Adrenal gland (tissue), 12 donors: Measurements from ENCODE around the gene RNU6-9. TPM values are rescaled to one million over a fixed set of nuclear protein-coding genes. Genes with fewer than 3 reads are reported as not detected.
"Not testable (repeated sequence)": the region's sequence is repeated elsewhere in the genome, so short reads cannot be mapped to it uniquely, and the experiment has no call there.

Source experiments
- DNase-seq, 7 donors: peaks; one replicate each; pipeline ENCODE4 v3.0.0-alpha.2; 2019 to 2020
- H3K27ac ChIP-seq, 5 donors: fragments of 200-600 bp; sonication (generic) in 4 of 5; 1 replicate in 3 of 5; 2 replicates in 2 of 5; pipeline versions ENCODE4 v1.5.1 to v1.8.0; 2016 to 2020; ENCODE audit warnings: mild to moderate bottlenecking in 1 of 5
- H3K27me3 ChIP-seq: fragments of 200-600 bp; 2 replicates; pipeline ENCODE4 v1.8.0; 2021
- H3K36me3 ChIP-seq, 2 donors: fragments of 200-600 bp; replicated peaks in 1 of 2; 1 replicate in 1 of 2; 2 replicates in 1 of 2; pipeline versions ENCODE4 v1.5.1 to v1.8.0; 2018 to 2022
- H3K4me1 ChIP-seq, 2 donors: fragments of 200-600 bp; replicated peaks in 1 of 2; 1 replicate in 1 of 2; 2 replicates in 1 of 2; pipeline versions ENCODE4 v1.5.1 to v1.8.0; 2018 to 2021
- H3K4me3 ChIP-seq, 4 donors: fragments of 200-600 bp; sonication (generic) in 3 of 4; one replicate each; pipeline ENCODE4 v1.5.1; 2016 to 2018
- H3K9me3 ChIP-seq, 3 donors: fragments of 200-600 bp; sonication (generic) in 1 of 3; replicated peaks in 1 of 3; 1 replicate in 2 of 3; 2 replicates in 1 of 3; pipeline versions ENCODE4 v1.5.1 to v1.8.0; 2016 to 2021
- POLR2A ChIP-seq, 2 donors: fragments of 450-650 bp; IDR thresholded peaks; one replicate each; pipeline ENCODE4 v1.6.1; 2017; ENCODE audit warnings: antibody characterized with exemption in 2 of 2, mild to moderate bottlenecking in 2 of 2, moderate library complexity in 1 of 2
- WGBS, 4 donors: extraction: QIAGEN DNeasy Blood & Tissue Kit in 2 of 4; methylation state at CpG; one replicate each; pipeline versions ENCODE4 v1.1.5 to v1.1.7; 2013 to 2017; 5-methylcytosine and 5-hydroxymethylcytosine counted together
- intact Hi-C, 2 donors: fragments of 100-400 bp; cut with DNase I; formaldehyde crosslinking; loops; one replicate each; pipeline versions ENCODE4 v1.14.1 to v1.15.0; 2022 to 2023
- polyA plus RNA-seq, 3 donors: library from polyadenylated mRNA; stranded (reverse); fragments of 200-250 nt in 2 of 3; fragments of 350-450 nt in 1 of 3; fragmentation: Illumina TruSeq in 1 of 3; extraction: RNeasy Lipid Tissue Mini Kit (QIAGEN cat#74804) in 1 of 3; gene quantifications; one replicate each; pipeline ENCODE4 v1.2.3, GENCODE V29; 2013 to 2014
- total RNA-seq, 9 donors: library from RNA; depleted of rRNA in 4 of 9; stranded (reverse); fragments of >200 nt in 4 of 9; fragments of 120-200 nt in 1 of 9; fragmentation: NEBNext Ultra II Directional in 1 of 9; extraction: Animal tissue kit (Norgen Biotek cat#: 25700) in 1 of 9; gene quantifications; one replicate each; pipeline versions ENCODE4 v1.1.0 to v1.2.4, GENCODE V29; 2013 to 2023
- TF ChIP-seq, protein P1 (sequence below), 6 experiments: fragments of 450-650 bp in 4 of 6; fragments of 200-600 bp in 2 of 6; sonication (generic) in 1 of 6; IDR thresholded peaks; 1 replicate in 5 of 6; 2 replicates in 1 of 6; pipeline versions ENCODE4 v1.5.1 to v1.8.0; 2016 to 2021; ENCODE audit warnings: antibody characterized with exemption in 6 of 6, mild to moderate bottlenecking in 2 of 6, moderate library complexity in 1 of 6
- donor health status: healthy with polysubstance abuse.
- donor health status: Bipolar disorder and iron deficiency.
- donor health status: DM: yes; HTN: yes; CAD: no.
- donor health status: DM: no; HTN: no; CAD: no.
- donor health status: DM: no; HTN: no; CAD: no.
- donor health status: DM: yes; HTN: yes; CAD: no.

Gene RNU6-9
- total and polyA plus RNA-seq, 12 donors: not detected

DNA sequence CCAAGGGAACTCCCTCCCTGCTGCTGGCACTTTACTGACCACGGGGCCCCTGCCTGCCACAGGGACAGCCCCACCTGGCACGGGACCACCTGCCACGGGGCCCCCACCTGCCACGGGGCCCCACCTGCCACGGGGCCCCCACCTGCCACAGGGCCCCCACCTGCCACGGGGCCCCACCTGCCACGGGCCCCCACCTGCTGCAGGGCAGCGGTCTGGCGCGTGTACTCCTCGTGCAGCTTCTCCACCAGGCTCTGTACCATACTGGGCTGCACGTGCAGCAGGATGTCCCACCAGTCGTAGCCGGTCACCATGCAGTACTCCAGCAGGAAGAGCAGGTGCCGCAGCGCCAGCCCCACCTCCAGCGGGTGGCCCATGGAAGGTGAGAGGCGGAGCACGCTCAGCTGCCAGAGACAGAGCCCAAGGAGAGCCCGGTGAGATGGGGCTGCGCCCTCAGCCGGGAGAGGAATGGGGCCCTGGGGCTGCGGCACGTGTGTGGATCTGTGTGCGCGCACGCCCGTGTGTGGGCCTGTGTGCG is 16.4 kb upstream of the RNU6-9 start:
- Histone ChIP-seq H3K9me3 (no peaks in the 10 kb centered on the region), H3K27me3 (no peaks in the 10 kb centered on the region), H3K4me1 (peaks cover 7 to 8% of the 10 kb centered on the region in 2 donors), H3K27ac (no peak overlapping the region), H3K36me3 (peaks cover 0 to 33% of the 10 kb centered on the region in 2 donors), H3K4me3 (no peak overlapping the region)
- intact Hi-C loops: no loop called here
- TF ChIP-seq, protein P1, sequence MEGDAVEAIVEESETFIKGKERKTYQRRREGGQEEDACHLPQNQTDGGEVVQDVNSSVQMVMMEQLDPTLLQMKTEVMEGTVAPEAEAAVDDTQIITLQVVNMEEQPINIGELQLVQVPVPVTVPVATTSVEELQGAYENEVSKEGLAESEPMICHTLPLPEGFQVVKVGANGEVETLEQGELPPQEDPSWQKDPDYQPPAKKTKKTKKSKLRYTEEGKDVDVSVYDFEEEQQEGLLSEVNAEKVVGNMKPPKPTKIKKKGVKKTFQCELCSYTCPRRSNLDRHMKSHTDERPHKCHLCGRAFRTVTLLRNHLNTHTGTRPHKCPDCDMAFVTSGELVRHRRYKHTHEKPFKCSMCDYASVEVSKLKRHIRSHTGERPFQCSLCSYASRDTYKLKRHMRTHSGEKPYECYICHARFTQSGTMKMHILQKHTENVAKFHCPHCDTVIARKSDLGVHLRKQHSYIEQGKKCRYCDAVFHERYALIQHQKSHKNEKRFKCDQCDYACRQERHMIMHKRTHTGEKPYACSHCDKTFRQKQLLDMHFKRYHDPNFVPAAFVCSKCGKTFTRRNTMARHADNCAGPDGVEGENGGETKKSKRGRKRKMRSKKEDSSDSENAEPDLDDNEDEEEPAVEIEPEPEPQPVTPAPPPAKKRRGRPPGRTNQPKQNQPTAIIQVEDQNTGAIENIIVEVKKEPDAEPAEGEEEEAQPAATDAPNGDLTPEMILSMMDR (IDR thresholded peaks at IDR 0.05): no peak
- no peak for TF ChIP-seq POLR2A (IDR thresholded peaks at IDR 0.05)
- DNase-seq: no peak
- 80 to 94% (median 90%) methylated on average over 7 to 29 of the region's 29 CpGs for WGBS, 4 donors

DNA sequence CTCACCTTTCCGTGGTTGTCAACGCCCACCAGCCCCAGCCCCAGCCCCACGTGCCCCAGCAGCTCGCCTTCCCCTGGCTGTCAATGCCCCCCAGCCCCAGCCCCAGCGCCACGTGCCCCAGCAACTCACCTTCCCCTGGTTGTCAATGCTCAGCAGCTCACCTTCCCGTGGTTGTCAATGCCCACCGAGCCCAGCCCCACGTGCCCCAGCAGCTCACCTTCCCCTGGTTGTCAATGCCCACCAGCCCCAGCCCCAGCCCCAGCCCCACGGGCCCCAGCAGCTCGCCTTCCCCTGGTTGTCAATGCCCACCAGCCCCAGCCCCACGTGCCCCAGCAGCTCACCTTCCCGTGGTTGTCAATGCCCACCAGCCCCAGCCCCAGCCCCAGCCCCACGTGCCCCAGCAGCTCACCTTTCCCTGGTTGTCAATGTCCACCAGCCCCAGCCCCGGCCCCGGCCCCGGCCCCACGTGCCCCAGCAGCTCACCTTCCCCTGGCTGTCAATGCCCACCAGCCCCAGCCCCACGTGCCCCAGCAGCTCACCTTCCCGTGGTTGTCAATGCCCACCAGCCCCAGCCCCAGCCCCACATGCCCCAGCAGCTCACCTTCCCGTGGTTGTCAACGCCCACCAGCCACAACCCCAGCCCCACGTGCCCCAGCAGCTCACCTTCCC is 15.2 kb upstream of the RNU6-9 start:
- 80 to 100% (median 90%) methylated on average over 2 to 23 of the region's 23 CpGs for WGBS, 4 donors
- H3K9me3 ChIP-seq, H3K4me3 ChIP-seq, H3K4me1 ChIP-seq, intact Hi-C loops, H3K27me3 ChIP-seq, DNase-seq, H3K27ac ChIP-seq: not testable (repeated sequence)
- peaks cover 0 to 41% of the 10 kb centered on the region in 2 donors for H3K36me3 ChIP-seq

DNA sequence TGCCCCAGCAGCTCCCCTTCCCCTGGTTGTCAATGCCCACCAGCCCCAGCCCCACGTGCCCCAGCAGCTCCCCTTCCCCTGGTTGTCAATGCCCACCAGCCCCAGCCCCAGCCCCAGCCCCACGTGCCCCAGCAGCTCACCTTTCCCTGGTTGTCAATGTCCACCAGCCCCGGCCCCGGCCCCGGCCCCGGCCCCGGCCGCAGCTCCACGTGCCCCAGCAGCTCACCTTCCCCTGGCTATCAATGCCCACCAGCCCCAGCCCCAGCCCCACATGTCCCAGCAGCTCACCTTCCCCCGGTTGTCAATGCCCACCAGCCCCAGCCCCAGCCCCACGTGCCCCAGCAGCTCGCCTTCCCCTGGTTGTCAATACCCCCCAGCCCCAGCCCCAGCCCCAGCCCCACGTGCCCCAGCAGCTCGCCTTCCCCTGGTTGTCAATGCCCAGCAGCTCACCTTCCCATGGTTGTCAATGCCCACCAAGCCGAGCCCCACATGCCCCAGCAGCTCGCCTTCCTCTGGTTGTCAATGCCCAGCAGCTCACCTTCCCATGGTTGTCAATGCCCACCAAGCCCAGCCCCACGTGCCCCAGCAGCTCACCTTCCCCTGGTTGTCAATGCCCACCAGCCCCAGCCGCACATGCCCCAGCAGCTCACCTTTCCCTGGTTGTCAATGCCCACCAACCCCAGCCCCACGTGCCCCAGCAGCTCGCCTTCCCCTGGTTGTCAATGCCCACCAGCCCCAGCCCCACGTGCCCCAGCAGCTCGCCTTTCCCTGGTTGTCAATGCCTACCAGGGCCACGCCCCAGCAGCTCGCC is 14.3 kb upstream of the RNU6-9 start:
- H3K27me3 ChIP-seq, H3K9me3 ChIP-seq, H3K4me3 ChIP-seq, DNase-seq, H3K4me1 ChIP-seq, intact Hi-C loops, H3K27ac ChIP-seq: not testable (repeated sequence)
- WGBS, 4 donors: 88 to 92% (median 91%) methylated on average over 7 to 24 of the region's 24 CpGs
- peaks cover 0 to 43% of the 10 kb centered on the region in 2 donors for H3K36me3 ChIP-seq

DNA sequence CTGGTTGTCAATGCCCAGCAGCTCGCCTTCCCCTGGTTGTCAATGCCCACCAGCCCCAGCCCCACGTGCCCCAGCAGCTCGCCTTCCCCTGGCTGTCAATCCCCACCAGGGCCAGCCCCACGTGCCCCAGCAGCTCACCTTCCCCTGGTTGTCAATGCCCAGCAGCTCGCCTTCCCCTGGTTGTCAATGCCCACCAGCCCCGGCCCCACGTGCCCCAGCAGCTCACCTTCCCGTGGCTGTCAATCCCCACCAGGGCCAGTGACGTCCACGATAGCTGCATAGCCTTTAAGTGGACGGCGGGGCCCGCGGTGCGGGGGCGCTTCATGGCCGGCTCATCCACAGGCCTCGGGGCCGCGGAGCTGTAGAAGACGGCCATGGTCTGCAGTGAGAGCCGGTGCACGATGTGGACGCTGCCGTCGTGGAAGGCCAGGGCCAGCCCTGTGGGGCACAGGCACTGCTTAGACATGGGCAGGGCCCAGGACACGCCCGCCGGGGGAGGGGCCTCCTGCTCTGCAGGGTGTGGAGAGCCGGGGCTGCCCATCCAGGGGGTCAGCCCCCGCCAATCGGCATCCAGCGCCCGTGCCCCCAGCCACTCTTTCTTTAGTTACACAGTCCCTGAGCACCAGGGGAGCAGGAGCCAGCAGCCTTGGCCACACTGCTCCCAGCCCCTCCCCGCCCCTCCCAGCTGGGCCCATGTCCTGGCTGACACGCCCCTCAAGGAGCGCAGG is 13.4 kb upstream of the RNU6-9 start:
- Histone ChIP-seq H3K4me3 (no peak overlapping the region), H3K9me3 (no peaks in the 10 kb centered on the region), H3K4me1 (no peaks in the 10 kb centered on the region), H3K27ac (no peak overlapping the region), H3K36me3 (peaks cover 0 to 41% of the 10 kb centered on the region in 2 donors), H3K27me3 (no peaks in the 10 kb centered on the region)
- no peak for DNase-seq
- intact Hi-C loops: no loop called here
- TF ChIP-seq, protein P1 (IDR thresholded peaks at IDR 0.05): no peak
- TF ChIP-seq POLR2A (IDR thresholded peaks at IDR 0.05): no peak
- WGBS, 4 donors: 82 to 93% (median 89%) methylated on average over 23 to 37 of the region's 37 CpGs
